Heart left ventricle (tissue), 13 donors: ENCODE results near the gene PXMP4.

Experiments
- CTCF ChIP-seq, 12 donors: fragments of 200-600 bp; sonication (generic) in 4 of 12; IDR thresholded peaks; one replicate each; pipeline versions ENCODE4 v1.5.0 to v1.8.0; 2018 to 2022; ENCODE audit warnings: antibody characterized with exemption in 12 of 12, mild to moderate bottlenecking in 5 of 12
- POLR2A ChIP-seq, 2 donors: fragments of 450-650 bp; IDR thresholded peaks; one replicate each; pipeline ENCODE4 v1.6.1; 2017; ENCODE audit warnings: antibody characterized with exemption in 2 of 2, mild to moderate bottlenecking in 2 of 2, moderate library complexity in 2 of 2
- donor health status: ischemic (EF 13 %, LVEDD 7.1; RV severe dilation, severe dysfunction).
- donor health status: DM: no; HTN: yes; CAD: no.
- donor health status: DM: no; HTN: no; CAD: no.
- donor health status: ischemic (EF 25% LVEDD 6.9; RV normal size, moderate dysfunction).
- donor health status: ischemic (EF 25% LVEDD 5.7; RV mildly dilated, moderate dysfunction).
- donor health status: ischemic (EF 35%, LVEDD 5.7; RV mildly dilated, moderate dysfunction).
- donor health status: nonischemic (EF 11% LVEDD 7.7; RV severe dilation, severe dysfunction).
- donor health status: DM: yes; HTN: yes; CAD: no.
- donor health status: PGD.
- donor health status: ischemic (EF 29% LVEDD 5.4; RV normal size, mild dysfunction).
- donor health status: nonischemic (EF 23%, LVEDD 6.1; RV moderate dilation, normal function).

GRCh38 chr20:33765592-33765991 is 45.5 kb upstream of the PXMP4 start:
- TF ChIP-seq POLR2A (IDR thresholded peaks at IDR 0.05) (no peak), CTCF (IDR thresholded peaks at IDR 0.05) (no peak)
